HEK293 (cell line): ENCODE measurements around the gene GRIK2.

Experiments used
- IKZF3 ChIP-seq: fragments of 450-650 bp; IDR thresholded peaks from 2 replicates; pipeline ENCODE4 v1.5.0; 2018; ENCODE audit warnings: missing biosample characterization, mild to moderate bottlenecking, missing genetic modification characterization, moderate library complexity
- PBX3 ChIP-seq: sonication (generic); formaldehyde crosslinking; IDR thresholded peaks from 2 replicates; pipeline ENCODE4 v1.8.1; 2022; ENCODE audit warnings: mild to moderate bottlenecking, moderate library complexity, missing genetic modification reagents
- ZBTB10 ChIP-seq: fragments of 450-650 bp; formaldehyde crosslinking; IDR thresholded peaks from 2 replicates; pipeline ENCODE4 v1.5.1; 2016; ENCODE audit warnings: missing biosample characterization, missing genetic modification characterization
- ZEB2 ChIP-seq: fragments of 450-650 bp; formaldehyde crosslinking; IDR thresholded peaks from 2 replicates; pipeline ENCODE4 v1.5.1; 2016; ENCODE audit warnings: missing biosample characterization, missing genetic modification characterization
- ZNF274 ChIP-seq, 2 experiments: fragments of 200-500 bp in 1 of 2; fragments of 450-650 bp in 1 of 2; sonication (Bioruptor generic) in 1 of 2; formaldehyde crosslinking in 1 of 2; IDR thresholded peaks; 2 replicates each; pipeline versions ENCODE4 v1.5.1 to v1.6.1; 2014 to 2016; ENCODE audit warnings: borderline replicate concordance in 1 of 2, inconsistent platforms in 1 of 2, low read length in 1 of 2, missing biosample characterization in 1 of 2, missing genetic modification characterization in 1 of 2
- ZNF747 ChIP-seq: fragments of 450-650 bp; formaldehyde crosslinking; IDR thresholded peaks from 2 replicates; pipeline ENCODE4 v1.5.1; 2016; ENCODE audit warnings: missing biosample characterization, missing genetic modification characterization
- ZNF768 ChIP-seq: fragments of 450-650 bp; formaldehyde crosslinking; IDR thresholded peaks from 2 replicates; pipeline ENCODE4 v1.5.1; 2018; ENCODE audit warnings: missing biosample characterization, mild to moderate bottlenecking, missing genetic modification characterization
- TF ChIP-seq, protein P1 (sequence below): fragments of 450-650 bp; formaldehyde crosslinking; IDR thresholded peaks from 2 replicates; pipeline ENCODE4 v1.5.1; 2016; ENCODE audit warnings: missing biosample characterization, missing genetic modification characterization
- TF ChIP-seq, protein P2 (sequence below): fragments of 450-650 bp; formaldehyde crosslinking; IDR thresholded peaks from 2 replicates; pipeline ENCODE4 v1.5.1; 2016; ENCODE audit warnings: missing biosample characterization, missing genetic modification characterization
- TF ChIP-seq, protein P3 (sequence below): fragments of 450-650 bp; IDR thresholded peaks from 2 replicates; pipeline ENCODE4 v1.5.1; 2018; ENCODE audit warnings: missing biosample characterization, missing genetic modification characterization

GRCh38 chr6:101399616-101400162, 6.2 kb downstream of the GRIK2 start:
- TF ChIP-seq, protein P1, sequence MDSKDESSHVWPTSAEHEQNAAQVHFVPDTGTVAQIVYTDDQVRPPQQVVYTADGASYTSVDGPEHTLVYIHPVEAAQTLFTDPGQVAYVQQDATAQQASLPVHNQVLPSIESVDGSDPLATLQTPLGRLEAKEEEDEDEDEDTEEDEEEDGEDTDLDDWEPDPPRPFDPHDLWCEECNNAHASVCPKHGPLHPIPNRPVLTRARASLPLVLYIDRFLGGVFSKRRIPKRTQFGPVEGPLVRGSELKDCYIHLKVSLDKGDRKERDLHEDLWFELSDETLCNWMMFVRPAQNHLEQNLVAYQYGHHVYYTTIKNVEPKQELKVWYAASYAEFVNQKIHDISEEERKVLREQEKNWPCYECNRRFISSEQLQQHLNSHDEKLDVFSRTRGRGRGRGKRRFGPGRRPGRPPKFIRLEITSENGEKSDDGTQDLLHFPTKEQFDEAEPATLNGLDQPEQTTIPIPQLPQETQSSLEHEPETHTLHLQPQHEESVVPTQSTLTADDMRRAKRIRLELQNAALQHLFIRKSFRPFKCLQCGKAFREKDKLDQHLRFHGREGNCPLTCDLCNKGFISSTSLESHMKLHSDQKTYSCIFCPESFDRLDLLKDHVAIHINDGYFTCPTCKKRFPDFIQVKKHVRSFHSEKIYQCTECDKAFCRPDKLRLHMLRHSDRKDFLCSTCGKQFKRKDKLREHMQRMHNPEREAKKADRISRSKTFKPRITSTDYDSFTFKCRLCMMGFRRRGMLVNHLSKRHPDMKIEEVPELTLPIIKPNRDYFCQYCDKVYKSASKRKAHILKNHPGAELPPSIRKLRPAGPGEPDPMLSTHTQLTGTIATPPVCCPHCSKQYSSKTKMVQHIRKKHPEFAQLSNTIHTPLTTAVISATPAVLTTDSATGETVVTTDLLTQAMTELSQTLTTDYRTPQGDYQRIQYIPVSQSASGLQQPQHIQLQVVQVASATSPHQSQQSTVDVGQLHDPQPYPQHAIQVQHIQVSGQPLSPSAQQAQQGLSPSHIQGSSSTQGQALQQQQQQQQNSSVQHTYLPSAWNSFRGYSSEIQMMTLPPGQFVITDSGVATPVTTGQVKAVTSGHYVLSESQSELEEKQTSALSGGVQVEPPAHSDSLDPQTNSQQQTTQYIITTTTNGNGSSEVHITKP: no peak
- TF ChIP-seq, protein P2, sequence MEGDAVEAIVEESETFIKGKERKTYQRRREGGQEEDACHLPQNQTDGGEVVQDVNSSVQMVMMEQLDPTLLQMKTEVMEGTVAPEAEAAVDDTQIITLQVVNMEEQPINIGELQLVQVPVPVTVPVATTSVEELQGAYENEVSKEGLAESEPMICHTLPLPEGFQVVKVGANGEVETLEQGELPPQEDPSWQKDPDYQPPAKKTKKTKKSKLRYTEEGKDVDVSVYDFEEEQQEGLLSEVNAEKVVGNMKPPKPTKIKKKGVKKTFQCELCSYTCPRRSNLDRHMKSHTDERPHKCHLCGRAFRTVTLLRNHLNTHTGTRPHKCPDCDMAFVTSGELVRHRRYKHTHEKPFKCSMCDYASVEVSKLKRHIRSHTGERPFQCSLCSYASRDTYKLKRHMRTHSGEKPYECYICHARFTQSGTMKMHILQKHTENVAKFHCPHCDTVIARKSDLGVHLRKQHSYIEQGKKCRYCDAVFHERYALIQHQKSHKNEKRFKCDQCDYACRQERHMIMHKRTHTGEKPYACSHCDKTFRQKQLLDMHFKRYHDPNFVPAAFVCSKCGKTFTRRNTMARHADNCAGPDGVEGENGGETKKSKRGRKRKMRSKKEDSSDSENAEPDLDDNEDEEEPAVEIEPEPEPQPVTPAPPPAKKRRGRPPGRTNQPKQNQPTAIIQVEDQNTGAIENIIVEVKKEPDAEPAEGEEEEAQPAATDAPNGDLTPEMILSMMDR (tag by site-specific recombination): no peak
- no peak for TF ChIP-seq ZBTB10
- TF ChIP-seq, protein P3, sequence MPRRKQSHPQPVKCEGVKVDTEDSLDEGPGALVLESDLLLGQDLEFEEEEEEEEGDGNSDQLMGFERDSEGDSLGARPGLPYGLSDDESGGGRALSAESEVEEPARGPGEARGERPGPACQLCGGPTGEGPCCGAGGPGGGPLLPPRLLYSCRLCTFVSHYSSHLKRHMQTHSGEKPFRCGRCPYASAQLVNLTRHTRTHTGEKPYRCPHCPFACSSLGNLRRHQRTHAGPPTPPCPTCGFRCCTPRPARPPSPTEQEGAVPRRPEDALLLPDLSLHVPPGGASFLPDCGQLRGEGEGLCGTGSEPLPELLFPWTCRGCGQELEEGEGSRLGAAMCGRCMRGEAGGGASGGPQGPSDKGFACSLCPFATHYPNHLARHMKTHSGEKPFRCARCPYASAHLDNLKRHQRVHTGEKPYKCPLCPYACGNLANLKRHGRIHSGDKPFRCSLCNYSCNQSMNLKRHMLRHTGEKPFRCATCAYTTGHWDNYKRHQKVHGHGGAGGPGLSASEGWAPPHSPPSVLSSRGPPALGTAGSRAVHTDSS: no peak
- TF ChIP-seq PBX3 (CRISPR knock-in tag): no peak
- no peak for TF ChIP-seq IKZF3 (tag by site-specific recombination)
- no peak for TF ChIP-seq ZNF768 (tag by site-specific recombination)
- no peak for TF ChIP-seq ZNF747
- no peak for TF ChIP-seq ZNF274 (IDR thresholded peaks at IDR 0.05; ENCODE audit: low read length)
- no peak for TF ChIP-seq ZNF274 (tag by site-specific recombination; IDR thresholded peaks at IDR 0.05; ENCODE audit: borderline replicate concordance)
- no peak for TF ChIP-seq ZEB2 (tag by site-specific recombination)
